ENCODE measurements around the gene GRM4.

GRM4 gene

GRCh38 chr6:34143196-34143883 is 2.5 kb downstream of the GRM4 start:
- TF ChIP-seq CREB1 (IDR thresholded peaks at IDR 0.05; ENCODE audit: low read depth) (no peak), CEBPB (IDR thresholded peaks at IDR 0.05) (no peak), EGR1 (IDR thresholded peaks at IDR 0.05) (no peak), TAF1 (IDR thresholded peaks at IDR 0.05; ENCODE audit: low read depth) (no peak), FOXM1 (IDR thresholded peaks at IDR 0.05; ENCODE audit: borderline replicate concordance, low read depth) (no peak), REST (IDR thresholded peaks at IDR 0.05; ENCODE audit: low read depth) (no peak), TEAD4 (IDR thresholded peaks at IDR 0.05) (no peak), NFIC (IDR thresholded peaks at IDR 0.05) (no peak), TCF12 (IDR thresholded peaks at IDR 0.05; ENCODE audit: low read depth) (no peak)
- TF ChIP-seq, protein P1, sequence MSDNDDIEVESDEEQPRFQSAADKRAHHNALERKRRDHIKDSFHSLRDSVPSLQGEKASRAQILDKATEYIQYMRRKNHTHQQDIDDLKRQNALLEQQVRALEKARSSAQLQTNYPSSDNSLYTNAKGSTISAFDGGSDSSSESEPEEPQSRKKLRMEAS (IDR thresholded peaks at IDR 0.05): no peak

GRCh38 chr6:34142061-34142998 is 3.6 kb downstream of the GRM4 start:
- TF ChIP-seq EGR1 (IDR thresholded peaks at IDR 0.05): no peak
- TF ChIP-seq CREB1 (IDR thresholded peaks at IDR 0.05; ENCODE audit: low read depth): no peak
- no peak for TF ChIP-seq REST (IDR thresholded peaks at IDR 0.05; ENCODE audit: low read depth)
- no peak for TF ChIP-seq YY1 (IDR thresholded peaks at IDR 0.05; ENCODE audit: low read depth)
- TF ChIP-seq EP300 (IDR thresholded peaks at IDR 0.05; ENCODE audit: borderline replicate concordance): no peak
- no peak for TF ChIP-seq TAF1 (IDR thresholded peaks at IDR 0.05; ENCODE audit: low read depth)
- TF ChIP-seq TCF12 (IDR thresholded peaks at IDR 0.05; ENCODE audit: low read depth): no peak
- TF ChIP-seq, protein P1 (IDR thresholded peaks at IDR 0.05): no peak
- no peak for TF ChIP-seq TEAD4 (IDR thresholded peaks at IDR 0.05)
- no peak for TF ChIP-seq FOXM1 (IDR thresholded peaks at IDR 0.05; ENCODE audit: borderline replicate concordance, low read depth)
- no peak for TF ChIP-seq RAD21 (IDR thresholded peaks at IDR 0.05; ENCODE audit: low read depth)
- TF ChIP-seq, protein P2, sequence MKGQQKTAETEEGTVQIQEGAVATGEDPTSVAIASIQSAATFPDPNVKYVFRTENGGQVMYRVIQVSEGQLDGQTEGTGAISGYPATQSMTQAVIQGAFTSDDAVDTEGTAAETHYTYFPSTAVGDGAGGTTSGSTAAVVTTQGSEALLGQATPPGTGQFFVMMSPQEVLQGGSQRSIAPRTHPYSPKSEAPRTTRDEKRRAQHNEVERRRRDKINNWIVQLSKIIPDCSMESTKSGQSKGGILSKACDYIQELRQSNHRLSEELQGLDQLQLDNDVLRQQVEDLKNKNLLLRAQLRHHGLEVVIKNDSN (IDR thresholded peaks at IDR 0.05): no peak
- no peak for TF ChIP-seq CEBPB (IDR thresholded peaks at IDR 0.05)
- no peak for TF ChIP-seq ZBTB7A (IDR thresholded peaks at IDR 0.05; ENCODE audit: low read depth)
- TF ChIP-seq NFIC (IDR thresholded peaks at IDR 0.05): no peak

DNA sequence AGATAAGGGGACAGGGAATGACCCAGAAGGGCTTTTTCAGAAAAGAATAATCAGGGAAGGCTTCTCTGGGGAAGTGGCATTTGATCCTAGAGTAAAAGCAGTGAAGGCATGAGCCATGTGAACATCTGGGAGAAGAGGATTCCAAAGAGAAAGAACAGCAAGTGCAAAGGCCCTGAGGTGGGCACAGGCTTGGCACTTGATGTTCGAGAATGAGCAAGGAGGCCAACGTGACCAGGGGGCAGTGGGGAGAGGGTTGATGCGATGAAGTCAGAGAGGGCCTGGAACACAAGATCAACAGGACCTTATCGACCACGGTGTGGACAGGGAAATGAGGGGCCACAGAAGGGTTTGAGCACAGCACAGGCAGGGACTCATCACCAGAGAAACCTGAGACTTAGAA is 5.8 kb downstream of the GRM4 start:
- TF ChIP-seq REST (IDR thresholded peaks at IDR 0.05; ENCODE audit: low read depth) (no peak), TAF1 (IDR thresholded peaks at IDR 0.05; ENCODE audit: low read depth) (no peak), CEBPB (IDR thresholded peaks at IDR 0.05) (no peak), EP300 (IDR thresholded peaks at IDR 0.05; ENCODE audit: borderline replicate concordance) (no peak), TEAD4 (IDR thresholded peaks at IDR 0.05) (no peak), TCF12 (IDR thresholded peaks at IDR 0.05; ENCODE audit: low read depth) (no peak), CREB1 (IDR thresholded peaks at IDR 0.05; ENCODE audit: low read depth) (no peak), RAD21 (IDR thresholded peaks at IDR 0.05; ENCODE audit: low read depth) (no peak), NFIC (IDR thresholded peaks at IDR 0.05) (no peak), FOXM1 (IDR thresholded peaks at IDR 0.05; ENCODE audit: borderline replicate concordance, low read depth) (no peak), ZBTB7A (IDR thresholded peaks at IDR 0.05; ENCODE audit: low read depth) (no peak), EGR1 (IDR thresholded peaks at IDR 0.05) (no peak), YY1 (IDR thresholded peaks at IDR 0.05; ENCODE audit: low read depth) (no peak)
- TF ChIP-seq, protein P2 (IDR thresholded peaks at IDR 0.05): no peak
- TF ChIP-seq, protein P1 (IDR thresholded peaks at IDR 0.05): no peak
